Esophagus muscularis mucosa (tissue), 4 donors: ENCODE data around the gene BBC3. TPM values are rescaled to one million over a fixed set of nuclear protein-coding genes. Genes with fewer than 3 reads are reported as not detected.

Experiments used
- DNase-seq: peaks from one replicate; pipeline ENCODE4 v3.0.0-alpha.2; 2017; ENCODE audit errors: extremely low spot score
- H3K27ac ChIP-seq, 4 donors: fragments of 200-600 bp; sonication (generic); replicated peaks in 1 of 4; 1 replicate in 3 of 4; 2 replicates in 1 of 4; pipeline ENCODE4 v1.5.1; 2016 to 2019; ENCODE audit warnings: mild to moderate bottlenecking in 1 of 4
- H3K27me3 ChIP-seq, 4 donors: fragments of 200-600 bp; sonication (generic); one replicate each; pipeline versions ENCODE4 v1.5.1 to v1.6.0; 2016 to 2019
- H3K36me3 ChIP-seq, 4 donors: fragments of 200-600 bp; sonication (generic); one replicate each; pipeline ENCODE4 v1.5.1; 2016 to 2019
- H3K4me1 ChIP-seq, 4 donors: fragments of 200-600 bp; sonication (generic); one replicate each; pipeline ENCODE4 v1.5.1; 2016 to 2019
- H3K4me3 ChIP-seq, 4 donors: fragments of 200-600 bp; sonication (generic); 1 replicate in 2 of 4; 2 replicates in 2 of 4; pipeline ENCODE4 v1.5.1; 2016 to 2019; ENCODE audit warnings: mild to moderate bottlenecking in 4 of 4, moderate library complexity in 1 of 4
- H3K9me3 ChIP-seq, 4 donors: fragments of 200-600 bp; sonication (generic); 1 replicate in 3 of 4; 2 replicates in 1 of 4; pipeline ENCODE4 v1.5.1; 2016 to 2019
- CTCF ChIP-seq, 3 experiments: fragments of 200-600 bp in 2 of 3; fragments of 450-650 bp in 1 of 3; sonication (generic) in 2 of 3; IDR thresholded peaks; one replicate each; pipeline ENCODE4 v1.5.1; 2017 to 2019; ENCODE audit warnings: antibody characterized with exemption in 3 of 3, mild to moderate bottlenecking in 2 of 3, moderate library complexity in 1 of 3
- EP300 ChIP-seq: sonication (generic); formaldehyde crosslinking; IDR thresholded peaks from one replicate; pipeline ENCODE4 v1.6.1; 2017; ENCODE audit warnings: antibody characterized with exemption
- POLR2A ChIP-seq: fragments of 450-650 bp; IDR thresholded peaks from one replicate; pipeline ENCODE4 v1.6.1; 2017; ENCODE audit warnings: antibody characterized with exemption, moderate library complexity, mild to moderate bottlenecking, low read depth
- POLR2AphosphoS5 ChIP-seq, 2 donors: sonication (generic); formaldehyde crosslinking; IDR thresholded peaks; one replicate each; pipeline ENCODE4 v1.6.1; 2017; ENCODE audit warnings: antibody characterized with exemption in 2 of 2
- WGBS: methylation state at CpG from one replicate; pipeline ENCODE4 v1.1.5; 2018; 5-methylcytosine and 5-hydroxymethylcytosine counted together
- intact Hi-C: fragments of 100-400 bp; cut with DNase I; formaldehyde crosslinking; loops from one replicate; pipeline ENCODE4 v1.15.1; 2023
- total RNA-seq, 4 donors: library from RNA; depleted of rRNA; stranded (reverse); fragments of >200 nt; gene quantifications; one replicate each; pipeline versions ENCODE4 v1.1.0 to v1.2.1, GENCODE V29; 2016

The BBC3 gene
- total RNA-seq, 4 donors from 2014 or later: 5.0 to 21.3 (median 11.5) TPM

GRCh38 chr19:47272448-47273312 lies 41.7 kb upstream of the BBC3 start:
- intact Hi-C loops: no loop called here
- 47% methylated on average over 28 of the region's 42 CpGs for WGBS

GRCh38 chr19:47271949-47272348 lies 41.0 kb upstream of the BBC3 start:
- Histone ChIP-seq H3K9me3 (no peaks in the 10 kb centered on the region), H3K4me3 (no peak overlapping the region), H3K4me1 (peaks cover 26 to 42% (median 37%) of the 10 kb centered on the region in 4 donors), H3K27ac (peak overlapping the region; percentile 98 to 99 (median 98)), H3K27me3 (no peaks in the 10 kb centered on the region), H3K36me3 (peaks cover 27 to 52% (median 50%) of the 10 kb centered on the region in 4 donors)
- DNase-seq: no peak
- 70% methylated on average over 5 of the region's 6 CpGs for WGBS
- intact Hi-C loops: no loop called here
- TF ChIP-seq CTCF (IDR thresholded peaks at IDR 0.05): no peak
- no peak for TF ChIP-seq EP300
- TF ChIP-seq POLR2A: no peak
- TF ChIP-seq POLR2AphosphoS5 (IDR thresholded peaks at IDR 0.05): no peak

More at GRCh38 chr19:47272448-47273312, 41.7 kb upstream of the BBC3 start:
- Histone ChIP-seq H3K27me3 (no peaks in the 10 kb centered on the region), H3K4me3 (peak overlapping the region; percentile 69 to 88 (median 80)), H3K4me1 (peaks cover 33 to 48% (median 44%) of the 10 kb centered on the region in 4 donors), H3K27ac (peak overlapping the region; percentile 98 to 99 (median 98)), H3K36me3 (peaks cover 20 to 45% (median 43%) of the 10 kb centered on the region in 4 donors), H3K9me3 (no peaks in the 10 kb centered on the region)
- DNase-seq: peak; percentile 93
- TF ChIP-seq EP300 (no peak), POLR2A (no peak), CTCF (IDR thresholded peaks at IDR 0.05) (no peak), POLR2AphosphoS5 (IDR thresholded peaks at IDR 0.05) (no peak)

DNA sequence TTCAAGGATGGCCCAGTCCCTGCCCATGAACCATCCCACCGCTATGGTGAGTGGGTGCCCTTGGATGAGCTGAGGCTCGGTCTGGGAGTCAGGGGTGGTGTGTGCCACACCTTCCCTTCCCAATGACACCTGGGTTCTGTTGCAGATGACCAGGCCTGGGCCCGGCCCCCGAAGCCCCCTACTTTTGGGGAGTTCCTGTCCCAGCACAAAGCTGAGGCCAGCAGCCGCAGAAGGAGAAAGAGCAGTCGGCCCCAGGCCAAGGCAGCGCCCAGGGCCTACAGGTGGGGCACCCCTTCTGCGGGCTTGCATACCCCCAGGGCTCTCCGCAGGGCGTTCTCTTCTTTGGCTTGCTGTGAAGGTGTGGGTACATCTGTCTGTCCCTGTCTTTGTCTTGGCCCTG lies 39.4 kb upstream of the BBC3 start:
- Histone ChIP-seq H3K36me3 (peaks cover 41 to 68% (median 64%) of the 10 kb centered on the region in 4 donors), H3K27ac (no peak overlapping the region), H3K4me3 (no peak overlapping the region), H3K27me3 (no peaks in the 10 kb centered on the region), H3K9me3 (no peaks in the 10 kb centered on the region), H3K4me1 (peaks cover 13 to 29% (median 22%) of the 10 kb centered on the region in 4 donors)
- DNase-seq: no peak
- WGBS: 86% methylated on average over 6 of the region's 10 CpGs
- intact Hi-C loops: no loop called here
- TF ChIP-seq POLR2AphosphoS5 (IDR thresholded peaks at IDR 0.05): no peak
- no peak for TF ChIP-seq EP300
- TF ChIP-seq POLR2A: no peak
- no peak for TF ChIP-seq CTCF (IDR thresholded peaks at IDR 0.05)

GRCh38 chr19:47269596-47269995 lies 38.6 kb upstream of the BBC3 start:
- H3K27me3 ChIP-seq: no peaks in the 10 kb centered on the region
- no peak for TF ChIP-seq EP300
- no peak for TF ChIP-seq POLR2A
- TF ChIP-seq POLR2AphosphoS5 (IDR thresholded peaks at IDR 0.05): no peak
- no peak for TF ChIP-seq CTCF (IDR thresholded peaks at IDR 0.05)
- 93% methylated on average over 7 of the region's 7 CpGs for WGBS
- intact Hi-C loops: no loop called here
- peaks cover 8 to 21% (median 15%) of the 10 kb centered on the region in 4 donors for H3K4me1 ChIP-seq
- DNase-seq: no peak
- H3K4me3 ChIP-seq: no peak overlapping the region
- H3K27ac ChIP-seq: no peak overlapping the region
- peaks cover 49 to 76% (median 73%) of the 10 kb centered on the region in 4 donors for H3K36me3 ChIP-seq
- no peaks in the 10 kb centered on the region for H3K9me3 ChIP-seq
